CD8-positive, alpha-beta memory T cell (primary cell): Measurements from ENCODE around the gene SIMC1. TPM values are rescaled to one million over a fixed set of nuclear protein-coding genes. Genes with fewer than 3 reads are reported as not detected.
"Not testable (repeated sequence)": the region's sequence is repeated elsewhere in the genome, so short reads cannot be mapped to it uniquely, and the experiment has no call there.

Source experiments
- CTCF ChIA-PET: fragments of 350-600 bp; sonication (Branson Sonifier 250); formaldehyde crosslinking; loops from one replicate; lab custom pipeline; 2021; ENCODE audit warnings: antibody characterized with exemption; lab: Charles Lee
- POLR2A ChIA-PET: fragments of 350-600 bp; sonication (Branson Sonifier 250); formaldehyde crosslinking; loops from one replicate; lab custom pipeline; 2021; ENCODE audit warnings: antibody characterized with exemption; lab: Charles Lee
- DNase-seq, 5 donors: peaks; one replicate each; pipeline versions ENCODE4 v3.0.0 to v3.0.0-alpha.2; 2020 to 2022; ENCODE audit warnings: mixed read lengths in 1 of 5
- H3K27ac ChIP-seq: one replicate; pipeline ENCODE4 v1.7.0; 2013; ENCODE audit warnings: low read depth, mild to moderate bottlenecking, low read length, moderate library complexity
- H3K27me3 ChIP-seq: 2 replicates; pipeline ENCODE4 v1.7.0; 2013; ENCODE audit warnings: low read length, mild to moderate bottlenecking; ENCODE audit not compliant: insufficient read depth, poor library complexity, severe bottlenecking
- H3K36me3 ChIP-seq: 2 replicates; pipeline ENCODE4 v1.7.0; 2013; ENCODE audit warnings: mild to moderate bottlenecking, low read length, moderate library complexity; ENCODE audit not compliant: insufficient read depth
- H3K4me1 ChIP-seq: 2 replicates; pipeline ENCODE4 v1.7.0; 2013; ENCODE audit warnings: mild to moderate bottlenecking, low read length, moderate library complexity; ENCODE audit not compliant: insufficient read depth
- H3K4me3 ChIP-seq: 2 replicates; pipeline ENCODE4 v1.7.0; 2013; ENCODE audit warnings: mild to moderate bottlenecking, low read length
- H3K9me3 ChIP-seq: 2 replicates; pipeline ENCODE4 v1.7.0; 2013; ENCODE audit warnings: mild to moderate bottlenecking, low read length
- H3K27ac Mint-ChIP-seq, 8 donors: one replicate each; pipeline ENCODE4 v1.8.0; 2020 to 2021; ENCODE audit warnings: mixed read lengths in 8 of 8, mild to moderate bottlenecking in 6 of 8, inconsistent platforms in 3 of 8, moderate library complexity in 3 of 8
- H3K27me3 Mint-ChIP-seq, 2 donors: one replicate each; pipeline ENCODE4 v1.8.0; 2020 to 2021; ENCODE audit warnings: mixed read lengths in 2 of 2, mild to moderate bottlenecking in 1 of 2, moderate library complexity in 1 of 2
- H3K36me3 Mint-ChIP-seq, 3 donors: one replicate each; pipeline ENCODE4 v1.8.0; 2020 to 2021; ENCODE audit warnings: mixed read lengths in 3 of 3, inconsistent platforms in 1 of 3, mild to moderate bottlenecking in 1 of 3
- H3K4me1 Mint-ChIP-seq, 3 donors: one replicate each; pipeline ENCODE4 v1.8.0; 2020 to 2021; ENCODE audit warnings: mixed read lengths in 3 of 3, inconsistent platforms in 1 of 3, mild to moderate bottlenecking in 1 of 3
- H3K4me3 Mint-ChIP-seq, 7 donors: one replicate each; pipeline ENCODE4 v1.8.0; 2020 to 2021; ENCODE audit warnings: mixed read lengths in 7 of 7, mild to moderate bottlenecking in 6 of 7, moderate library complexity in 4 of 7, inconsistent platforms in 2 of 7
- H3K9me3 Mint-ChIP-seq, 5 donors: one replicate each; pipeline ENCODE4 v1.8.0; 2020 to 2022; ENCODE audit warnings: mixed read lengths in 5 of 5, mild to moderate bottlenecking in 3 of 5, moderate library complexity in 2 of 5, inconsistent platforms in 1 of 5
- polyA plus RNA-seq: library from polyadenylated mRNA; unstranded; fragments of 300-500 nt; fragmentation: Illumina TruSeq; gene quantifications from one replicate; pipeline ENCODE4 v1.2.3, GENCODE V29; 2021
- total RNA-seq, 2 experiments: library from RNA; stranded (reverse); gene quantifications; one replicate each; pipeline ENCODE4 v1.2.3, GENCODE V29; 2021

SIMC1 gene
- total and polyA plus RNA-seq, 3 experiments from 2014 or later, result 12.0 to 21.1 (median 20.5) TPM

- CTCF ChIA-PET, H3K27ac Mint-ChIP-seq, H3K4me3 ChIP-seq, DNase-seq, H3K9me3 Mint-ChIP-seq, H3K27me3 ChIP-seq, H3K36me3 ChIP-seq, H3K4me1 Mint-ChIP-seq, H3K4me1 ChIP-seq, H3K4me3 Mint-ChIP-seq, H3K36me3 Mint-ChIP-seq, H3K9me3 ChIP-seq, H3K27ac ChIP-seq, POLR2A ChIA-PET: not testable (repeated sequence)
- peaks cover 3 to 20% of the 10 kb centered on the region in 2 donors for H3K27me3 Mint-ChIP-seq
Observed at GRCh38 chr5:176222006-176222405, 16.2 kb upstream of the SIMC1 start.

DNA sequence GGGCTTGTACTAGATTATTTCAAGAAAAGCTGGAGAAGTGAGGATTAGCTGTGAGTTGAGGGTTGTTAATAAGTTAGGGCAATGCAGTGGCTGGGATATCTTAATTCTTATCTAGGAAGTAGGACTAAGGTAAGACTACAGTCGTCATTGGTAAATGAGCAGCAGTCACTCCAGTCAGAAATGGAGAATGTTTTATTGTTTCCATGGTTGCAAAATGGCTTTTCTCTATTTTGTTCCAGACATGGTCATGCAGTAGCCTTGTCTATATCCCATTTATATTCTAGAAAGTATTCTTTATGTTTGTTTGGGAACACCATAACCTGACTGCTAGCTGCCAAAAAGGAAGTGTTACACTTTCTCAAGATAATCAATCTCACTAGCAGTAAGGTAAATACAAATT is 9.9 kb upstream of the SIMC1 start:
- H3K9me3 Mint-ChIP-seq, CTCF ChIA-PET, H3K9me3 ChIP-seq, H3K4me1 Mint-ChIP-seq, H3K36me3 Mint-ChIP-seq, H3K27ac Mint-ChIP-seq, H3K4me1 ChIP-seq, H3K27ac ChIP-seq, H3K36me3 ChIP-seq, DNase-seq, H3K27me3 Mint-ChIP-seq, POLR2A ChIA-PET, H3K27me3 ChIP-seq, H3K4me3 Mint-ChIP-seq, H3K4me3 ChIP-seq: not testable (repeated sequence)

DNA sequence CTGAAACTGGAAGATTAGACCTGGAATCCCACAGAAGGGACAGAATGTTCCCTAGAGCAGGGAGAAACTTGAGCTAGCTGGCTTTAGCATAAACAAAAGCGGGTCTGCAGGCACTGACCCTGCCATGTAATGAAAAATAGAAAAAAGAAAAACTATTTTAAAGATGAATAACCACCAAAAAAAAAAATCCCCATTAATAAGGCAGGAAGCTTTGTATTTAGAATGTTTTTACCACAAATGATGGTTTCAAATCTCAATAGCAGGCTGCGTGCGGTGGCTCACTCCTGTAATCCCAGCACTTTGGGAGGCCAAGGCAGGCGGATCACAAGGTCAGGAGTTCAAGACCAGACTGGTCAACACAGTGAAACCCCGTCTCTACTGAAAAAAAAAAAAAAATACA is 5.0 kb upstream of the SIMC1 start:
- H3K27me3 ChIP-seq, H3K9me3 Mint-ChIP-seq, H3K36me3 ChIP-seq, H3K4me1 ChIP-seq, H3K9me3 ChIP-seq, H3K27ac Mint-ChIP-seq, CTCF ChIA-PET, H3K27ac ChIP-seq, H3K4me3 Mint-ChIP-seq, POLR2A ChIA-PET, DNase-seq, H3K4me3 ChIP-seq, H3K36me3 Mint-ChIP-seq, H3K27me3 Mint-ChIP-seq: not testable (repeated sequence)
- H3K4me1 Mint-ChIP-seq, result peaks cover 2 to 10% (median 3%) of the 10 kb centered on the region in 3 donors

DNA sequence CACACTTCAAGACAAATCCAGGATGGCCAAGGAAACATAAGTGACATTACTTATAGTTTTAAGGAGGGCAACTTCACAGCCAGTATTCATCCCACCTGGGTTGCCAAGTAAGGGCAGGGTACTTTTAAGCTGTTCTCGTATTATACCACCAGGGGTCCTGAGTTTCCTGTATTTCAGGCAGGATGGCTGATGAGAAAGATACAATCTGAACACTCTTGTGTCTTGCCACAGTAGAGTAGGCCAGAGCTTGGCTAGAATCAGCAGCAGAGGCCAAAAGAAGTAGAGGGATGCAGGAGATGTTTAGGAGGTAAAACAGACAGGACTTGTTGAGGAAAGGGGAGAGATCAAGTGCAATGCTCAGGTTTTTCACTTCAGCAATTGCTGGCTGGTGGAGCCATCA is 3.1 kb upstream of the SIMC1 start:
- POLR2A ChIA-PET, H3K27me3 Mint-ChIP-seq, H3K9me3 Mint-ChIP-seq, H3K4me3 ChIP-seq, H3K4me1 ChIP-seq, CTCF ChIA-PET, H3K9me3 ChIP-seq, H3K27me3 ChIP-seq, H3K36me3 ChIP-seq, H3K36me3 Mint-ChIP-seq, H3K27ac ChIP-seq: not testable (repeated sequence)
- Mint-ChIP-seq H3K27ac (peak overlapping the region in 7 of 8 donors; percentile 66 to 89 (median 82)), H3K4me1 (peaks cover 4 to 10% (median 7%) of the 10 kb centered on the region in 3 donors), H3K4me3 (peak overlapping the region in 3 of 7 donors; percentile 4 to 78 (median 24))
- peak in 3 of 5 donors; percentile 46 to 59 (median 54) for DNase-seq

DNA sequence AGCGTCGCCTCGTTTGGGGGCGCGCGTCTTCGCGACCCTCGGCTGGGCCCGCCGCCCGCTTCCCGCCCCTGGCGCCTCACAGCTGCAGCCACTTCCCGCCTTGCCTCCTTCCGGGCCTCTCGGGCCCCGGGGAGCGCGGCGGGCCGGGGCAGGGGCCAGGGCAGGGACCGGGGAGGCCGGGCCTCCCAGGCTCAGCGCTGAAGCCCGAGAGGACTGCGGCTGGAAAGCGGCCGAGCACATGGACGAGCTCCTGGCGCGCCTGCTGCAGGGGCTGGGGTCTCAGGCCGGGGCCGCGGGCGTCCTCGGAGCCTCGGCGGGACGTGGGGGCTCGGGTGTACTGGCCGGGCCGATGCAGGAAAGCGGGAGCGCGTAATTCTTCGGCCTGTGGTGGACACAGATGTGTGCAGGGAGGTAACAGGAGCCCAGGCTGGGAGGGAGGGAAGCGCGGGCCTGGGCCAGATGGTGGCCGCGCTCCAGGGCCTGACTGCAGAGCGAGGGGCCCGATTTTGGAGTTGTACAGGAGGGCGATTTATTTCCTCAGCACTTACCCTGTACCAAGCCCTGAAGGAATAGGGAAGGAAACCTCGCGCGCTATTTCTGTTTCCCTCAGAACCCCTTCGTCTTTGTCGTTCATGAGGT is 540 bp downstream of the SIMC1 start:
- H3K27me3 Mint-ChIP-seq, POLR2A ChIA-PET, H3K4me1 ChIP-seq, CTCF ChIA-PET, H3K27ac Mint-ChIP-seq, DNase-seq, H3K27ac ChIP-seq, H3K27me3 ChIP-seq, H3K4me3 ChIP-seq, H3K4me3 Mint-ChIP-seq, H3K9me3 ChIP-seq, H3K36me3 Mint-ChIP-seq, H3K36me3 ChIP-seq, H3K9me3 Mint-ChIP-seq: not testable (repeated sequence)
- H3K4me1 Mint-ChIP-seq, result peaks cover 4 to 11% (median 7%) of the 10 kb centered on the region in 3 donors

GRCh38 chr5:176239304-176239703 is 1.1 kb downstream of the SIMC1 start:
- H3K27ac ChIP-seq, CTCF ChIA-PET, H3K9me3 ChIP-seq: not testable (repeated sequence)

GRCh38 chr5:176244318-176244717 is 6.1 kb downstream of the SIMC1 start:
- DNase-seq, H3K4me3 Mint-ChIP-seq, CTCF ChIA-PET, H3K36me3 Mint-ChIP-seq, H3K27ac ChIP-seq, H3K4me1 ChIP-seq, H3K27me3 Mint-ChIP-seq, H3K27ac Mint-ChIP-seq, H3K4me3 ChIP-seq, H3K27me3 ChIP-seq, POLR2A ChIA-PET, H3K9me3 ChIP-seq, H3K36me3 ChIP-seq, H3K9me3 Mint-ChIP-seq: not testable (repeated sequence)
- H3K4me1 Mint-ChIP-seq, result peaks cover 0 to 11% (median 4%) of the 10 kb centered on the region in 3 donors

More at GRCh38 chr5:176239304-176239703, 1.1 kb downstream of the SIMC1 start:
- H3K4me3 ChIP-seq, DNase-seq, H3K27ac Mint-ChIP-seq, H3K27me3 Mint-ChIP-seq, H3K4me3 Mint-ChIP-seq, H3K36me3 ChIP-seq, H3K36me3 Mint-ChIP-seq, H3K4me1 ChIP-seq, H3K27me3 ChIP-seq, POLR2A ChIA-PET, H3K9me3 Mint-ChIP-seq: not testable (repeated sequence)
- peaks cover 4 to 13% (median 7%) of the 10 kb centered on the region in 3 donors for H3K4me1 Mint-ChIP-seq

GRCh38 chr5:176245074-176245473 is 6.8 kb downstream of the SIMC1 start:
- H3K4me3 ChIP-seq, H3K9me3 Mint-ChIP-seq, H3K36me3 ChIP-seq: not testable (repeated sequence)

GRCh38 chr5:176245489-176245888 is 7.3 kb downstream of the SIMC1 start:
- H3K4me3 Mint-ChIP-seq, CTCF ChIA-PET, H3K4me3 ChIP-seq, POLR2A ChIA-PET, H3K9me3 ChIP-seq, H3K4me1 Mint-ChIP-seq, H3K36me3 Mint-ChIP-seq, H3K27ac ChIP-seq, H3K27ac Mint-ChIP-seq, H3K9me3 Mint-ChIP-seq, H3K27me3 ChIP-seq, H3K4me1 ChIP-seq, H3K27me3 Mint-ChIP-seq, DNase-seq, H3K36me3 ChIP-seq: not testable (repeated sequence)

More at GRCh38 chr5:176245074-176245473, 6.8 kb downstream of the SIMC1 start:
- H3K9me3 ChIP-seq, DNase-seq, H3K27me3 ChIP-seq, CTCF ChIA-PET, H3K4me3 Mint-ChIP-seq, H3K27me3 Mint-ChIP-seq, H3K4me1 ChIP-seq, POLR2A ChIA-PET, H3K4me1 Mint-ChIP-seq, H3K36me3 Mint-ChIP-seq, H3K27ac ChIP-seq: not testable (repeated sequence)
- peak overlapping the region in 1 of 8 donors; percentile 54 for H3K27ac Mint-ChIP-seq
